Memory B cell (primary cell): ENCODE data around the gene ADCY10.
"Not testable (repeated sequence)": the region's sequence is repeated elsewhere in the genome, so short reads cannot be mapped to it uniquely, and the experiment has no call there.

Experiments
- ATAC-seq: fragments of 150-1000 bp; cut with Tn5 transposase; 2 replicates; pipeline ENCODE4 v1.10.0; 2021; ENCODE audit warnings: low read depth, mild to moderate bottlenecking, moderate library complexity
- DNase-seq, 2 donors: peaks; one replicate each; pipeline ENCODE4 v3.0.0; 2022; ENCODE audit warnings: low spot score in 2 of 2
- H3K27ac Mint-ChIP-seq: one replicate; pipeline ENCODE4 v1.8.0; 2022; ENCODE audit warnings: mild to moderate bottlenecking, moderate library complexity, mixed read lengths
- H3K27me3 Mint-ChIP-seq: one replicate; pipeline ENCODE4 v1.8.0; 2022; ENCODE audit warnings: mixed read lengths
- H3K36me3 Mint-ChIP-seq: one replicate; pipeline ENCODE4 v1.8.0; 2022; ENCODE audit warnings: mild to moderate bottlenecking, mixed read lengths
- H3K4me1 Mint-ChIP-seq: one replicate; pipeline ENCODE4 v1.8.0; 2022; ENCODE audit warnings: mixed read lengths
- H3K4me3 Mint-ChIP-seq: one replicate; pipeline ENCODE4 v1.8.0; 2022; ENCODE audit warnings: mild to moderate bottlenecking, moderate library complexity, mixed read lengths
- H3K9me3 Mint-ChIP-seq: one replicate; pipeline ENCODE4 v1.8.0; 2022; ENCODE audit warnings: mixed read lengths

Gene ADCY10

DNA sequence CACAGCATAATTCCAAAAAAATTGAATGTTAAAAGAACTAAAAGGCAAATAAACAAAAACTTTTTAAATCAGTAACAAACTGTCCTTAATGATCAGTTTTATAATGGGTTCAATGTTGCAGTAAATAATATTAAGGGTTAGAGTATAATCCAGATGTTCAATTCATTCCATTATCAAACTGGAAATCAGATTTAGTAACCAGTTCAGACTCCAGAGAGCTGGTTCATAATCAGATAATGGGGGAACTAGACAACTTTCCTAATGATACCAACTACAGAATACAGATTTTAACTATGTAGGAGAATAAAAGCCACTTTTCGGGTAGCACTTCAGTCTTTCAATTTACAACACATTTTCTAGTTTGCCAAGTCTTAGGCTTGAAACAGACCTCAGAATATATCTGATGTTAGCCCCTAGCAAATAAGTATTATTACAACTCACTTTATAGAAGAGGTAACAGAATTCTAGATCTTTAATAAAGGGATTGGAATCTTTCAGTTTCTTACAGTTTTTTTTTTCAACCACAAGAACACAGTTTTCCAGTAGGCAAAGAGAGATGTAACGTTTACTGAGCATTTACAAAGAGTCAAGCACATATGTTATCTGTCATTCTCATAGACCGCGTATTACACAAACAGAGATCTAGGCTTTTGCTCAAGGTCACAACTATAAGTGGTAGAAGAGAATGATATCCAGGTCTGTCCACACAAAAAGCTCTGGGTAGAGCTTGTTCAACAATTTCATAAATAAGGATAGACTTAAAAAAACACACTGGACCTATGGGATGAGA, 20.7 kb upstream of the ADCY10 start:
- Mint-ChIP-seq H3K9me3 (no peaks in the 10 kb centered on the region), H3K4me3 (peak overlapping the region; percentile 95), H3K4me1 (peaks cover 22% of the 10 kb centered on the region), H3K27ac (peak overlapping the region; percentile 94), H3K36me3 (no peaks in the 10 kb centered on the region), H3K27me3 (no peaks in the 10 kb centered on the region)
- DNase-seq (no peak), ATAC-seq (no peak)

DNA sequence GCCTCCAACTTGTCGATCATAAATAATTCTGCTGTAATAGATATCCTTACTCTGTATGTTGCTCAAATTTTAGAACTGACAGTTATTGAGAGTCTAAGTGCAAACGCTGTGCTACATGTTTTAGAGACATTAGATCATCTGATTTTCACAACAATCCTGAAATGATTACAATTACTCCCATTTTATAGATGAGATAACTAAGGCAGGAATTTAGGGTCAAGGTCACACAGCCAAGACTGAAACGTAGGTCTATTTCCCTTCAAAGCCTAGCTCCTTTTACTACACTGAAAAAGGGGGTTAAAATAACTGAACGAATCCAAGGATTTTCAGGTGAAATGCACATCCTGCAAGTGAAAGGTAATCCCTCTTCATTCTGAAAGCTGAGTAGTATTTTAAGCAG, 19.9 kb upstream of the ADCY10 start:
- Mint-ChIP-seq H3K4me3 (no peak overlapping the region), H3K36me3 (no peaks in the 10 kb centered on the region), H3K27ac (no peak overlapping the region), H3K27me3 (no peaks in the 10 kb centered on the region), H3K9me3 (no peaks in the 10 kb centered on the region), H3K4me1 (peaks cover 22% of the 10 kb centered on the region)
- DNase-seq = no peak
- ATAC-seq = no peak

DNA sequence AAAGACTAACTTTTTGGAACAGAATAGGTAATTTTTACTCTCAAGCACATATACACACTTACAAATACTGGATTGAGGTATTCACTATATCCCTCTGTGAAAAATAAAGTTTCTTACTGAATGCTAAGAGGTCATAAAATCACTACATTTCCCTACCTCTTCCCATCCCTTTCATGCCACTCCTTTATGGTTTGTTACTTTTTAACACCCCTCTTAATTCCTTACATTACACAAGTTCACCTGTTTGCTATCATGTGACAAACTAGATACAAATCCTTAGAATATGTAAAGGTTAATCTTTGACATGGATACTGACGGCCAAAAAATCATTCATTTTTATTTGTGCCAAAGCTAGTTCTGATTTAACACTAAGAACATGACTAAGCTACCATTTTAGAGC, 15.8 kb upstream of the ADCY10 start:
- no peaks in the 10 kb centered on the region for H3K27me3 Mint-ChIP-seq
- no peak for ATAC-seq
- no peak overlapping the region for H3K27ac Mint-ChIP-seq
- H3K36me3 Mint-ChIP-seq = no peaks in the 10 kb centered on the region
- no peak for DNase-seq
- H3K4me3 Mint-ChIP-seq = no peak overlapping the region
- no peaks in the 10 kb centered on the region for H3K9me3 Mint-ChIP-seq
- H3K4me1 Mint-ChIP-seq = peaks cover 11% of the 10 kb centered on the region

DNA sequence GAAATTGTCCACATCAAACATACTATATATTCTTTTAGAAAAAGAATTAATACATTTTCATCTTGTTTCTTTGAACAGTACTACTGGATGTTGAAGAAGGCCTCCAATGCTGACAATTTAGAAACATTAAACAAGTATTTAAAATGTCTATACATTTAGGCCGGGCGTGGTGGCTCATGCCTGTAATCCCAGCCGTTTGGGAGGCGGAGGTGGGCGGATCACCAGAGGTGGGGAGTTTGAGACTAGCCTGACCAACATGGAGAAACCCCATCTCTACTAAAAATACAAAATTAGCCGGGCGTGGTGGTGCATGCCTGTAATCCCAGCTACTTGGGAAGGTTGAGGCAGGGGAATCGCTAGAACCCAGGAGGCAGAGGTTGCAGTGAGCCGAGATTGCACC, 15.0 kb upstream of the ADCY10 start:
- not testable (repeated sequence) for H3K4me1 Mint-ChIP-seq, H3K9me3 Mint-ChIP-seq, H3K27ac Mint-ChIP-seq, DNase-seq, H3K36me3 Mint-ChIP-seq, H3K27me3 Mint-ChIP-seq, ATAC-seq, H3K4me3 Mint-ChIP-seq

DNA sequence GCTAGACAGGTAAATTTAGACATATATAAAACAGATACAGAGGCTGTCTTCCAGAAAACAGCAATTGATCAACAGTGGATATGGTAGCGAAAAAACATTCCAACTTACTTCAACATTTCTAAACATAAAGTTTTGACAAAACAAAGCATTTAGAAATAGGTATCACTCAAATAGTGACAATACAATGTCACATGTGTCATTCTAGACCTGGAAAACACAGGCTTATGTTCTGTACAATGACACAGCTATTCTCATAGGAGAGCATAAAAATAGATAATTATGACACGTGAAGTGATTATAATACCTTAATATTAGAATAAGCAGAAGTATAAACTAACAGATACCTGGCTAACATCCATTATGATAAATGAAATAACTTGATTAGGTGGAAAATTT, 14.5 kb upstream of the ADCY10 start:
- H3K9me3 Mint-ChIP-seq = no peaks in the 10 kb centered on the region
- no peak overlapping the region for H3K4me3 Mint-ChIP-seq
- H3K27me3 Mint-ChIP-seq = no peaks in the 10 kb centered on the region
- H3K27ac Mint-ChIP-seq = no peak overlapping the region
- DNase-seq = no peak
- H3K36me3 Mint-ChIP-seq = no peaks in the 10 kb centered on the region
- no peak for ATAC-seq
- H3K4me1 Mint-ChIP-seq = peaks cover 7% of the 10 kb centered on the region

DNA sequence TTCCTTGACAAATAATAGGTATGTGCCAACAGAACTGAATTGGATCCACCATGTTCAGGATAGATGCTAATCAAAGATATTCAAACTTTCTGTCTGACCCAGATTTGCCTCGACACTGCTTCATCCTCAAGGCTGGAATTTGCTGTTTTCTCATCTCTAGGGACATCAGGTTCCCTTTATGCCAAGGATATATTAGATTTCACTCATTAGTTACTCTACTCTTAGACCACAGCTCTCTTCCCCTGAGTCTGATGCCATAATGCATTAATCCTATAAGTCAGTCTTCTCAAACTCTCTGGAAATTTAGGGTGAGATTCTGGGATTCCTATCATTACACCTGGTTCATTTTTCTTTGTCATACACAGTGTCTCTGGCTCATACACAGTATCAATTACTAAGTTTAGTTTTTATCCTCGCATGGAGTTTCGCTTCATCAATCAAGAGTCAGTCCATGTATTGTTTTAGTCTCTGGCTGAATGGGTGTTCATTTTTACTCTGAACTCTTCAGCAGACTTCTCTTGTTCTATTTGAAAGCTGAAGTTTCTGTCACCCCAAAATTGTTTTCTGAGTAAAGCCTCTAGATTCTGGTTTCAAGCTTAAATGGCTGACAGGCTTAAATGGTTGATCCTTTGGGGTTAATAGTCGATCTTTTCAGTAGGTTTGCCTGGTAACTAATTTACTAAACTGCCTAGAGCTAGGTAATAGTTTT, 13.3 kb upstream of the ADCY10 start:
- H3K36me3 Mint-ChIP-seq = peaks cover 3% of the 10 kb centered on the region
- DNase-seq = no peak
- H3K9me3 Mint-ChIP-seq = no peaks in the 10 kb centered on the region
- no peak overlapping the region for H3K27ac Mint-ChIP-seq
- H3K4me3 Mint-ChIP-seq = no peak overlapping the region
- ATAC-seq = no peak
- H3K4me1 Mint-ChIP-seq = peaks cover 10% of the 10 kb centered on the region
- no peaks in the 10 kb centered on the region for H3K27me3 Mint-ChIP-seq

DNA sequence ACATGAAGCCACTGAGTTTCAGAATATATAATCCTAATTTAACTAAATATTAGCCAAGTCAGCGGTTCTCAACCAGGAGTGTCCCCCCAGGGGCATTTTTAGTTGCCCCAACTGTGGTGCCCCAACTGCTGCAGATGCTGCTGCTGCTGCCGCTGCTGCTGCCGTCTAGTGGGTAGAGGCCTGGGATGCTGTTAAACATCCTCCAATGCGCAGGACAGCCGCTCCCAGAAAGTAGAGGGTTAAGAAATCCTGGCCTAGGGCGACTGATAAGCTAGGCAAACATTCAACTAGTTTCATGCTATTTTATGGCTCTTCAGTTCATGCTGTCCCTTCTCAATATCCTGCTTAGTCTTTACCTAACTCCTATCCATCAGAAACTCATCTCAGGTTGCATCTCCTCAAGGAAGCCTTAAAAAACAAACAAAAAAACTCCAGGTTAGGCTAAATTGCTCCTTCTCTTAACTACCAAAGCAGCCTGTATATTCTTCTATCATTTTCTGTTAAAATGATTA, 12.6 kb upstream of the ADCY10 start:
- Mint-ChIP-seq H3K4me3 (no peak overlapping the region), H3K4me1 (peaks cover 10% of the 10 kb centered on the region), H3K27ac (no peak overlapping the region), H3K27me3 (no peaks in the 10 kb centered on the region), H3K36me3 (peaks cover 3% of the 10 kb centered on the region), H3K9me3 (no peaks in the 10 kb centered on the region)
- no peak for ATAC-seq
- DNase-seq = no peak

DNA sequence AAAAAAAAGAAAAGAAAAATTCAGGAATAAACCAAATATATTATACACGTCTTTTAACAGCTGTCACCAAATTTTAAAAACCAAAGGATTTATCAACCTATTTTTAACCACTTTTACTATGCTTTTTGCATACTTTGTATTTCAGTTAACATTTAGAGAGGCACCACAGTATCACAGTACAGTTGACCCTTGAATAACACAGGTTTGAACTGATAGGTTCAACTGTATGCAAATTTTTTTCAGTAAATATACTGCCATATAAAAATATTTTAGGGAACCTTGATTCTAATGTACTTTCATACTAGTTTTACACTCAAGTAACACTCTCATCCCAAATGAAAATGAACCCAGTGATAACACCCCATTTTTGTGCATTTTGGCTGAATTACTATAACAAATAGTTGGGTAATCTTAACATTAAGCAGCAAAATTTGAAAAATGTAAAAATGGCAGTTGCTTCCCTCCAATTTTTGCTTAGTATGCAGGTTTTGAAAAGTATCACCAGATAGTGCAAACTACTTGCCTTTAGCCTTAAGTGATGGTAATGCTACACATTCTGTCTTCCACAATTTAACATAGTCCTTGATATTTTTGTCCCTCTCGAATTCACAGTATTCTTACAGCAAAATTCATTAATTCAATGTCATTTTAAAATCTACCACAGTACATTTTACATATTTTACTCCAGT, 10.8 kb upstream of the ADCY10 start:
- Mint-ChIP-seq H3K27ac (no peak overlapping the region), H3K36me3 (peaks cover 3% of the 10 kb centered on the region), H3K27me3 (no peaks in the 10 kb centered on the region), H3K4me1 (peaks cover 8% of the 10 kb centered on the region), H3K9me3 (no peaks in the 10 kb centered on the region), H3K4me3 (no peak overlapping the region)
- no peak for DNase-seq
- ATAC-seq = no peak

DNA sequence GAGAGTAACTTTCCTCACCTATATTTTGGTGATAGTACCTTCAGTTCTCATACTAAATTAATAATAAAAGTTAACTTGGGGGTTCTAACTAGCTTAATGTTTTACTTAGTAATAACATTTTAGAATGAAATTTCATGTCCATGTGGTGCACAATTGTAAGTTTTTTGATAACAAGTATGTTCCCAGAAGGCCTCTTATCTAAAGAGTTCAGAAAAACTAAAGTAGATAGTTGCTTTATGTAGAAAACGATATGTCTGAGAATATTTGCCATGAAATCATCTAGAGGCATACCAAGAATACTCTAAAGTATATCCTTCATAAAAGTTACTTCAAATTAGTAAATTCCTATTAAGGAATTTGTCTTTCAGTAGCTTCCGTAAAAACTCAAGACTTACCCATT, 10.2 kb upstream of the ADCY10 start:
- DNase-seq (no peak), ATAC-seq (no peak)
- H3K27me3 Mint-ChIP-seq = no peaks in the 10 kb centered on the region
- peaks cover 7% of the 10 kb centered on the region for H3K4me1 Mint-ChIP-seq
- no peaks in the 10 kb centered on the region for H3K9me3 Mint-ChIP-seq
- peaks cover 5% of the 10 kb centered on the region for H3K36me3 Mint-ChIP-seq
- H3K4me3 Mint-ChIP-seq = no peak overlapping the region
- H3K27ac Mint-ChIP-seq = no peak overlapping the region

DNA sequence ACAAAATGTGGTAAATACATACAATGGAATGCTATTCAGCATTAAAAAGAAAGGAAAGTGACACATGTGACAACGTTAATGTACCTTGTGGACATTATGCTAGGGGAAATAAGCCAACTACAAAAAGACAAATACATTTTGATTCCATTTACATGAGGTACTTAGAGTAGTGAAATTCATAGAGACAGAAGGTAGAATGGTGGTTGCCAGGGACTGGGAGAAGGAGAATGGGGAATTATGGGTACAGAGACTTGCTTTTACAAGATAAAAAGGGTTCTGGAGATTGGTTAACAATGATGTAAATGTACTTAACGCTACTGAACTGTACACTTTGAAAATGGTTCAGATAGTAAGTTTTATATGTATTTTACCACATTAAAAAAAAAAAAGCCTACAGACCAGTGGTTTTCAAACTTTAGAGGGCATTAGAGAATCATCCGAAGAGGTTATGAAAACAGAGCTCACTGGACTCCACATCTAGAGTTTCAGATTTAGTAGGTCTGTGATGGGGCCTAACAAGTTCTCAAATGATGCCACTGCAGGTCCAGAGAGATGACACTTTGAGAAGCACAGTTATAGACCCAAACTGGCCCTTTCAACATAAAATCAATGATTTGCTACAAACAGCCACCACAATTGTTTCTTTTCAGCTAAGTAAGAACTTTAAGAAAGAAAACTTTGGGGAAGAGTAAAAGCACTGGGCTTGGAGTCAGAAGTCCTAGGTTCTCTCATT, 9.6 kb upstream of the ADCY10 start:
- H3K36me3 Mint-ChIP-seq = peaks cover 5% of the 10 kb centered on the region
- no peak overlapping the region for H3K4me3 Mint-ChIP-seq
- no peaks in the 10 kb centered on the region for H3K9me3 Mint-ChIP-seq
- peaks cover 7% of the 10 kb centered on the region for H3K4me1 Mint-ChIP-seq
- H3K27ac Mint-ChIP-seq = no peak overlapping the region
- H3K27me3 Mint-ChIP-seq = no peaks in the 10 kb centered on the region
- no peak for DNase-seq
- ATAC-seq = no peak

DNA sequence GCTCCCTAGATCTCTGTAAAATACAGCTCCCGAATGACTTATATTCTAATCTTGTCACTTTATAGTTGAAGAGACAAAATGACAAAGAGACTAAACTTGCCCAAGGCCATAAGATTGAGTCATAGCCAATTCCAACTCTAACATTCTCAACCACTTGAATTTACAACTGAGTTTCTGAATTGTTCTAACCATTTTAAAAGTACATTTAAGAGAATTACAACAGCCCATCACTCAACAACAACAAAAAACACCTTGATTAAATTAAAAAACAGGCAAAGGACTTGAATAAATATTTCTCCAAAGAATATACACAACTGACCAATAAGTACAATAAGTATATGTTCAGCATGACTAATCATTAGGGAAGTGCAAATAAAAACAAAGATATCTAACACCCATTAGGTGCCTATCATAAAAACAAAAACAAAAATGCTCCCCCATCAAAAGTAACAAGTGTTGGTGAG, 8.7 kb upstream of the ADCY10 start:
- peaks cover 7% of the 10 kb centered on the region for H3K4me1 Mint-ChIP-seq
- no peak for DNase-seq
- H3K27me3 Mint-ChIP-seq = no peaks in the 10 kb centered on the region
- H3K4me3 Mint-ChIP-seq = no peak overlapping the region
- peaks cover 8% of the 10 kb centered on the region for H3K36me3 Mint-ChIP-seq
- H3K27ac Mint-ChIP-seq = no peak overlapping the region
- H3K9me3 Mint-ChIP-seq = no peaks in the 10 kb centered on the region
- ATAC-seq = no peak

DNA sequence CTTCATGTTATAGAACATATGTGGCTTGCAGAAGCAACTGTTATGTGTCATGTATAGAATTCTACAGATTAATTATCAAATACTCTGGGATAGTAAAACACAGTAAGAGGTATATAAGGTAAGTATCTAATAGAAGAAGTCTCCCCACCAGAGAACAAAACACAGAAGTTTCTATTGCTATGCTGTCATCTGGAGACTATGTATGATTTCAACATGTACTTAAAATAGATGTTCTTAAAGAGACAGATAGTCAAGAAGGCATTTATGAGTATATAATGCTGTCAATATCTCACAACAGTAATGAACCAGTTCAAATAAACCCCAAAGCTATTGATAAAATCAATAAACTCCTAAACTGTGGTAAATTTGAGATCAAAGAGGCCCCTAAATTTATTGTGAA, 8.1 kb upstream of the ADCY10 start:
- DNase-seq (no peak), ATAC-seq (no peak)
- Mint-ChIP-seq H3K4me1 (peaks cover 5% of the 10 kb centered on the region), H3K27ac (no peak overlapping the region), H3K27me3 (no peaks in the 10 kb centered on the region), H3K9me3 (no peaks in the 10 kb centered on the region), H3K36me3 (peaks cover 8% of the 10 kb centered on the region), H3K4me3 (no peak overlapping the region)

DNA sequence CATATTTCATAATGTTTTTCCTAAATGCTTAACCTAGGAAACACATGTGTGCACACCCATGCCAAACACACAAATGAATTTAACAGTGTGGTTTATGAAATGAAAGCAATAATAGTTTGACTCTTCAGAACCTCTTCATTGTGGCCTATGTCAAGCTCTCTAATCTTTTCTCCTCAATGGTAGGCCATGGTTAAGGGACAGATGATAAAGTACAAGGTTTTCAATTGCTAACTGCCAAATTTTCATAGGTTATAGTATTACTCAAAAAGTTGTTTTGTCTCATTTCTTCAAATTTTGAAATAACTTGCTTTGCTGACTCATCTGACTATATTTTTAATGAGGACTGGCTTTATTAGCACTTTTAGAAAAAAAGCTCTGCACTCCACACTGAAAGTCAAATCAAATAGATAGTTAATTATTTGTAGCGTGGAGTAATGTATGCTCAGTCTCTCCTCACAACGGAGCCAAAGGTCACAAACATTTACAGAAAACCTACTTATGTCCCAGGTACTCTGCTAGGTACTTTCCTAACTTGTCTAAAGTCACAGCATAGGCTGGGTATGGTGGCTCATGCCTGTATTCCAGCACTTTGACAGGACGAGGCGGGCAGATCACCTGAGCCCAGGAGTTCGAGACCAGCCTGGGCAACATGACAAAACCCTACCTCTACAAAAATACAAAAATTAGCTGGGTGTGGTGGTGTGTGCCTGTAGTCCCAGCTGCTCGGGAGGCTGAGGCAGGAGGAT, 3.0 kb upstream of the ADCY10 start:
- Mint-ChIP-seq H3K4me1 (no peaks in the 10 kb centered on the region), H3K27ac (no peak overlapping the region), H3K27me3 (no peaks in the 10 kb centered on the region), H3K36me3 (peaks cover 17% of the 10 kb centered on the region), H3K9me3 (no peaks in the 10 kb centered on the region), H3K4me3 (no peak overlapping the region)
- no peak for ATAC-seq
- no peak for DNase-seq
